Dermis microvascular lymphatic vessel endothelial cell (primary cell): ENCODE results near the gene SRP14. TPM values are rescaled to one million over a fixed set of nuclear protein-coding genes. Genes with fewer than 3 reads are reported as not detected.

ENCODE experiments used
- DNase-seq, 2 donors: peaks; one replicate each; pipeline versions ENCODE4 v3.0.0 to v3.0.0-alpha.2; 2010; ENCODE audit warnings: low read depth in 2 of 2
- total RNA-seq: library from RNA; depleted of rRNA; stranded (reverse); fragments of >200 nt; gene quantifications from 2 replicates; pipeline ENCODE4 v1.2.1, GENCODE V29; 2014

Gene SRP14
- total RNA-seq, 1 donor from 2014 or later: 130 TPM

DNA sequence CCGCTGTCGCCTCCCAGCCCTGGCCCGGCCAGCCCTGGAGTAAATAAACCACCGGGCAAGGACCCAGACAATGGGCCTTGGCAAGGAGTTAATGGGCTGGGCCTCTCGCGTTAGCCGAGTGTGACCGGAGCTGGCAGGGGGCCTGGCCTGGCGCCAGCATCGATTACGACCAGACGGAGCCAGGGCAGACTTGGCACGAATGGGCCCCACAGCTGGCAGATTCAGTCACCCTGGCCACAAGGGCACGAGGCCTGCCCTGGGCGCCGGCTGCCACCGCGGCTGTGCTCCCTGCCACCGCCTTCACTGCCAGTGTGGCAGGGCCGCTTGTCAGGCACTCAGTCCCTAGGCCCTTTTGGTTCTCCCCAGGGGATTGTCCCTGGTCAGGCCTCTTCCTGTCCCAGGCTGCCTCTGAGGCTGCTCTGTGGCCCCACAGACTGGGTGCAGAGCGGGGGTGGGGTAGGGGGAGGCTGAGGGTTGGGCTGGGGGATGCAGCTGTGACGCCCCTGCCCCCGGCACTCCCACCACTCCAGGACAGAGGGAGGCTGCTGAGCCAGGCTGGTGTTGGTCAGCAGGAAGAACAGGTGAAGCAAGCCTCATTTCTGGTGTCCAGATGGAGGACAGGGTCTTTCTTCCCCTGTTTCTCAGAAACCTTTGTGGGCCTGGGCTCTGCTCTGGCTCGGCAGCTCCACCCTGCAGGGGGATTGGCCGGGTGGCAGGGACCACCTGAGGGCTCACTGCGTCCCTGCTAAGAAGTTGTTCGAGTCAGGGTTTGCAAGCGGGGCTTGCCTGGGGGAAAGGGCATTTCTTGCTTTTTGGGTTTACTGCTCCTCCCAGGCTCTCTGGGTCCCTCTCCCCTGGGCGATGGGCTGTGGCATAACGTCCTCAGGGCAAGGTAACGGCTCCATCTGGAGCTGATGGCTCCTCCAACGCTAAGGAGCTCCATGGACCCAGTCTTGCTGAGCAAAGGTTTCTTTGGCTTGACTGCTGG, 30.5 kb upstream of the SRP14 start:
- DNase-seq: peak; percentile 36 to 91

DNA sequence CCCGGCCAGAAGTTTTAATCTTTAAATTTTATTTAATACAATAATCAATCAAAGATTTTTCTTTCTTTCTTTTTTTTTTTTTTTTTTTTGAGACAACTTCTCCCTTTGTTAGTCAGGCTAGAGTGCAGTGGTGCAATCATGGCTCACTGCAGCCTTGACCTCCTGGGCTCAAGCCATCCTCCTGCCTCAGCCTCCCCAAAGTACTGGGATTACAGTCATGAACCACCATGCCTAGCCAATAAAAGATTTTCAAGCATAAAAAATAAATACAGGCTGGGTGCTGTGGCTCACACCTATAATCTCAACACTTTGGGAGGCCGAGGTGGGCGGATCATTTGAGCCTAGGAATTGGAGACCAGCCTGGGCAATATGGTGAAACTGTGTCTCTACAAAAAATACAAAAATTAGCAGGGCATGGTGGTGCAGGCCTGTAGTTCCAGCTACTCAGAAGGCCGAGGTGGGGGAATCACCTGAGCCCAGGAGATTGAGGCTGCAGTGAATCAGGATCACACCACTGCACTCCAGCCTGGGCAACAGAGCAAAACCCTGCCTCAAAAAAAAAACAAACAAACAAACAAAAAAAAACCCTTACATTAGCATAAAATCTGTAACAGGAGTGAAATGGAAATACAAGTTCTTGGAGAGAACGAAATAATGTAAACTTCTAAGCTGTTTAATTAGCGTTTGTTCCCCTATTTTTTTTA, 29.1 kb upstream of the SRP14 start:
- no peak for DNase-seq

- DNase-seq: no peak
Measured at GRCh38 chr15:40066589-40066988, 27.6 kb upstream of the SRP14 start.

DNA sequence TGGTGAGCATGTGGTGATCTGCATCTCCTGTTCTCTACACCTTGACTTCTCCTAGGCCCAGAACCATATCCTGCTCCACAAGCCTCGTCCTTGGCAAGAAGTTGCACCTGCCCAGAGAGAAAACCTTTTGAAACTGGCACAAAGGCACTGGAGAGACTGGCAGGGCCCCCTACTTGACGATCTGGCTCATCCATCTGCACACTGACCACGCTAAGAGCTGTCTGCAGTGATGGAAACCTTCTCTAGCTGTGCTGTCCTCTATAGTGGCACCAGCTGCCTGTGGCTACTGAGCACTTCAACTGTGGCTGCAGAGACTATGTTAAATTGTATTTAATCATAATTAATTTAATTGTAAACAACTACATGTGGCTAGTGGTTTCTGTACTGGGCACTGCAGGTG, 26.2 kb upstream of the SRP14 start:
- no peak for DNase-seq

GRCh38 chr15:40064231-40064894, 25.4 kb upstream of the SRP14 start:
- peak in 1 of 2 donors; percentile 95 for DNase-seq

- peak in 1 of 2 donors; percentile 50 for DNase-seq
Measured at GRCh38 chr15:40063563-40064011, 24.6 kb upstream of the SRP14 start.

GRCh38 chr15:40062816-40063562, 24.0 kb upstream of the SRP14 start:
- DNase-seq: no peak

DNA sequence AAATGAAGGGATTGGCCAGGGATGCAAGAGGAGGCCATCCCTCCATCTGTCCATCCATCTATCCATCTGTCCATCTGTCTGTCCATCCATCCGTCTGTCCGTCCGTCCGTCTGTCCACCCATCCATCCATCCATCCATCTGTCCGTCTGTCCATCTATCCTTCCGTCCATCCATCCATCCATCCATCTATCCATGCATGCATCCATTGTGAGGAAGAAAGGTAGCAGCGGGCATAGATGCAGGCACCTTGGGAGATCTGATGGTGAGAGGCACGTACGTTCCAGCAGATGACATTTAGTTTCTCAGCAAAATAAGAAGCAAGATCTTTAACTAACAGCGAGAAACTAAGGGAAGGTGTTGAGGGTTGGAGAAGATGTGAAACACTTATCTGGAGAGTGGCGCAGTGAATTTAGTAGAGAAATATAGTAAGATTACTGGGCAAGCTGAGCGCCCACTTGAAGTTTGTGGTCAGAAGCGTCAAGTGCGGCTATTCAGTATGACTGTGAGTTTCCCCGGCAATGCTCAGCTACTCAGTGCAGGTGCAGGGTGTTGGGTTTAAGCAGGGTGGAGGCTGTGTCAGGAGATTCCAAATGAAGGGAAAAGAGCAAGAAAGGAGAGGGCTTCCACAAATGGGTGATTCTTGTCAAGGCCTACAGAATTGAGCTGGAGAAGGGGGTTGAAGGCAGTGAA, 22.4 kb upstream of the SRP14 start:
- no peak for DNase-seq

DNA sequence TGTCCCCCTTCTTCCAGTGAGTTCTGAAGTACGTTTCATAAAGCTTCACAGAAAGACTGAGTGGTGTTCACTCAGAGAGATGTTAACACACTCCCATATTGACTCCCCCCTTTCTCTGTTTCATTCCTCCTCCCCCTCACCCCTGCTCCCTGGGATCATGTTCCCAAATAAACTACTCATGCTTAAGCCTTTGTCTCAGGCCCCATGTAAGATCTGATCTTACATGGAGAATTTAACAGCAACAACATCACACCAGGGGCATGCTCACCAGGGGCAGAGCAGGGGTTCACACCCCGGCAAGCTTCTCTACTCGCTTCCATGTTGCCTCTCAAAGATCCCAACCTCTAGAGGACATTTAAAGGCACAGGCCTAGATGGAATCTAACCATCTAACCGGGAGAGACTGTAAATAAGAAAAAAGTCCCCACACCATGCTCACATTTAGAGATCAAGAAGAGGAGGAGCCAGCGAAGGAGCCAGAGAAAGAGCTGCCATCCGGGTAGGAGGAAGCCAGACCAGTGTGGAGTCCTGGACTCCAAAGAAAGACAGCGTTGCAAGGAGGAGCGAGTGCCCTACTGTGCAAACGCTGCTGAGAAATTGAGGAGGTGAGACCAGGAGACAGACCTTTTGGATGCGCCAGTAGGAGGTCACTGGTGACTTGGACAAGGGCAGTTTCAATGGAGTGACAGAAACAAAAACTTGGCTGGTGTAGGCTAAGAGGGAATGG, 21.4 kb upstream of the SRP14 start:
- no peak for DNase-seq

DNA sequence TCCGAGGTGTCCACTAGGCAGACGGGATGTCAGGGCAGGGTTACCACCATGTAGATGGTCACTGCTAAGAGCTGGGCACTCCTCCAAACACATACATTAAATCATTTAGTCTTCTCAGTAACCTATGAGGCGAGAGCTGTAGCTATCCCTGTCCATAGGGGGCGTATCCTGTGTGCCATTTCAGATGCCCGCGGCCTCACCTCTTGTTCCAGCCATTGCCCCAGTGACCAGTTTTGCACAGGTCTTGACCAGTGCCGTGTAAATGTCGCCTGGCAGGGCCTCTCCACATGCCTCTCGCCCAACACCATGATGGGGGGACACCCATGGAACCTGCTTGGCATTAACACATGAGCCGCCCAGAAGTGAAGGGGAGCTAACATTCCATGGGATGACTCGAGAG, 20.8 kb upstream of the SRP14 start:
- DNase-seq: no peak

DNA sequence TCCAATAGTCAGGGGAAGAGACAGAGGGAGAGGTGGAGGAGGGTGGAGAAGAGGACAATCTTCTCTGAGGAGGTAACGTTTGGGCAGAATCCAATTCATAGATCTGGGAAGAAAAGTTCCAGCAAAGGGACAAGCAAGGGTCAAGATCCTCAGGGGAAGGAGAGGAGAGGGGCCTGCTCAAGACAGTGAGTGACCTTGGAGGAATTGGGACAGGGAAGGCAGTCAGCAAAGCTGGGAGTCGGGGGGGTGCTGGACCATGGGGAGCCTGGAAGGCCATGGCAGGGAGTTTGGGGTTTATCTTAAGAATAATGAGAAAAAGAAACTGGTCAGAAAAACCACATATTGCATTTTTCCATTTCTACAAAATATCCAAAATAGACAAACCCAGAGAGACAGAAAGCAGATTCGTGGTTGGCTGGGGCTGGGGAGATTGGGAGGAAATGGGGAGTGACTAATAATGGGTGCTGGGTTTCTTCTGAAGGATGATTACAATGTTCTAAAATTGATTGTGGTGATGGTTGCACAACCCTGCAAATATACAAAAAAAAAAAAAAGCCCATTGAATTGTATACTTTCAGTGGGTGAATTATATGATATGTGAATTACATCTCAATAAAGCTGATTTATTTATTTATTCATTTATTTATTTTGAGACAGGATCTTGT, 19.6 kb upstream of the SRP14 start:
- no peak for DNase-seq

DNA sequence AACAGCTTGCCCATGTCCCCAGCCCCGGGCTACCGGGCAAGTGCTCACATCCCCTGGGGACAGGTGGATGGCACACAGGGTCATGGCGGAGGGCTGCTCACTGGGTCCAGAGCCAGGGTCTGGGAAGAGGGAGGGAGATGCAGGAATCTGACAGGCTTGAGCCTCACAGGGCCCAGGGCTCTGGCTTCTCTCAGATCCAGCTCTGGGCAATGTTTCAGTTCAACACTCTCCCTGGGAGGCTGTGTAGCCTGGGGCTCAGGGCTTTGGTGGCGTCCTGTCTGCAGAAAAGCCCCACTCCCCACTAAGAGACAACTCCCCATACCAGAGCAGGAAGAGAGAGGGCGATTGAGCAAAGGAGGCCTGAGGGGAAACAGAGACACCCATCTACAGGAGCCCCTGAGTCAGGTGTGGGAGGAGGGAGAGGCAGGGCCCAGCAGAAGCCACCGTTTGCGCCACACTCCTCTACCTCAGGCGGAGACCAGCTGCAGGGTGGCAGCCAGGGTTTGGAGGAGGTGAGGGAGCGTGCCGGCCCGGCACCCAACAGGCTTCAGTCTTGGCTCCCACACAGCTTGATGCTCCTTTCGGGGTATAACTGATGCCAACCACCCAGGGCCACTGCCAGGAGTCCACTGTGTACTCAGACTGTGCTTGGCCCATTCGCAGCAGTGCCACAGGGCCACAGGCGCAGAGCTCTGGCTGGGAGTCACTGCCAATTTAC, 16.8 kb upstream of the SRP14 start:
- no peak for DNase-seq

DNA sequence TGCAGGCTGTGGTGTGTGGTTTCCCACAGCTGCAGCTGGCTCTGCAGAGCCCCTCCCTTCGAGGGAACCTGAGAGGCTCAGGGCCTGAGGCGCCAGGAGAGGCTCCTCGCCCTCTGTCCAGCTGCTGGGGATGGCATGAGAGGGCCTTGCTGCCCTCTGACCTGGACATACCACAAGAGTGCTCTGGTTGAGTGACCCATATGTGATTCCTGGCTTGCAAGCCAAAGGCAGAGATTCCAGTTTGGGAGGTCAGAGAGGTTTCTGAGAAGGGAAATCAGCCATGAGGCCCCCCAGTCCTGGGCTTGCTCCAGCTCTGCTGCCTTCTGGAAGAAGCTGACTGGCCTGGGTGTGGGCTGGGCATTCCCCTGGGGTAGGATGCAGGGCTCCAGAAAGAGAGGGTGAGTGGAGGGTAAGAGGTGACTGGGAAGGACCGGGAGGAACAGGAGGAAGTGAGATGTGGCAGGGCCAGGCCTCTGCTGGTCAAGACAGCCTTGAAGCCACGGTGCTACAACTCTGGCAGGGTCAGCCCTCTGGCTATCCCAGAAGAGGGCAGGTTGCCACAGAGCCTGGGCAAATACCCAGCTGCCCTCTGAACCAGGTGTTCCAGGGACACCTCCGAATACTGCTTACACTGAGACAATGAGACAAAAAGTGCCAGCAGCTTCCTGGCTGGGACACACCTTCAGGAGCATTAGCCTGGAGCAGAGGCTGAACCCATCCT, 16.0 kb upstream of the SRP14 start:
- no peak for DNase-seq

- DNase-seq: no peak
Measured at GRCh38 chr15:40054605-40054854, 15.5 kb upstream of the SRP14 start.

DNA sequence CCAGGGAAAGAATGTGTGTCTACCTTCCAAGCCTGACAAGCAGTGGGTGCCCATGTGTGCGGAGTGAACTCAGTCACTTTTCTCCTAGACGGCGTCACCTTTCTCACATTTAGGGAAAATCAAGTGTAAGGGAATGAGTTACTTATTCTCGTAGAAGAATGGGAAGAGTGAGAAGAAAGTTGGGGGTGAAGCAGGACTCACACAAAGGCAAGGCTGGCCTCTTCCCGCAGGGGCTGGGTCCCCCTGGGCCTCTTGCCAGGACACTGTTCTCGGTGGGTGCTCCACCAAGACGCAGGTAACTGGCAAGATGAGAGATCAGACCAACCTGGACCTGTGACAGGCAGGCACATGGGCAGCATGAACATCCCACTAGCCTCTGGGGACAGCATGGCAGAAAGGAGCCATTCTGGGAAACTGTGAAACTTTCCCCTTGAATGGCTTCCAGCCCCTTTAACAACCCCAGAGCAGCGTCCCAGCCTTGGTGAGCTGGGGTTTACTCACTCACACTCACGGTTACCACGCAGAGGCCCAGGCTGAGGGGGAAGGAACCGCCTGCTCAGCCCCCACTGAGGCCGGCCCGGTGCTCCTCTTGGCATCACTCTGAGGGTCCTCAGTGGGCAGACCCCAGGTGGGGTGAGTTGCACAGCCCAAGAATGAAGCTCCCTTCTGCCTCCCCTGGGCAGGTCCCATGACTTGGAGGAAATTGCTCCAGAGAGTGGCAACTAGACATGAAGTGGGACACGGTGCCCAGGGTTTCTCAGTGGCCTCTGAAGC, 15.0 kb upstream of the SRP14 start:
- no peak for DNase-seq

DNA sequence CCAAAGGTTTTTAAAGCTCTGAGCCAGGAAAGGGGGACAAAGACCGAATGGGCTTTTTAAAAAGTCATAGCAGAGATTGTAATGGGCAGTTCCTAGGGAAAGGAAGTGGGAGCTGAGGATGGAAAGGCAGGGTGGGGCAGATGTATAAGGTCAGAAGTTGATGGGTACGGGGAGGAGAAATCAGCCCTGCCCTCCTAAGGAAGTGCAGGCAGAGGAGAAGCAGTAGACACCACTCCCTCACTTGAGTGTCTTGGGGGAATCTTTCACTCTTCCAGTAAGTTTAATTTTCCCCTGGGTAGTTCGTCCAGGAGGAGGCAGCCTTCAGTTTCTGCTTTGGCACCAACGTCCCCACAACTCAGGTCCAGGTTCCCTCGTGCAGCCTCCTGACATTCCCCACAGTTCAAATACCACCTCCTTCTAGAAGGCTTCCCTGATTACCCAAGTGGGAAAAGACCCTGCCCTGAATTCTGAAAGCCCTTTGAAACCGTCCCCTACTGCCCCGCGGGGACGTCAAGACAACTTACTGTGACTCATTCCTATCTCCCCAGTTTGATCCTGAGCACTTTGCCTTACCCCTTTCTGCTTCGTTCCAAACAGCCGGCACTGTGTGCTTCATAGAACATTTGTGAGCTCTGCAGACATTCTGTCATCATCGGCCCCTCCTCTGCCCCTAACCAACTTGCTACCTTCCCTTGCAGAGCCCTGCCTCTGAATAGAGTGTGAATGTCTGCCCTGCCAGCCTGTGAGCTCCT, 14.3 kb upstream of the SRP14 start:
- DNase-seq: no peak

- DNase-seq: no peak
Measured at GRCh38 chr15:40052604-40053003, 13.6 kb upstream of the SRP14 start.
